ENCODE data around the gene UNC93A. TPM values are rescaled to one million over a fixed set of nuclear protein-coding genes. Genes with fewer than 3 reads are reported as not detected.
"Not testable (repeated sequence)": the region's sequence is repeated elsewhere in the genome, so short reads cannot be mapped to it uniquely, and the experiment has no call there.

The UNC93A gene
- total and polyA plus RNA-seq, 7 donors = not detected

GRCh38 chr6:167306401-167306998, 15.4 kb downstream of the UNC93A start:
- peaks cover 0 to 12% (median 6%) of the 10 kb centered on the region in 3 donors for H3K27me3 ChIP-seq (ENCODE audit: insufficient read depth in 3 of 3, low read length in 2 of 3)
- DNase-seq (no peak), ATAC-seq (no peak)
- H3K4me1 ChIP-seq = no peaks in the 10 kb centered on the region
- intact Hi-C loops (cut with DNase I) = no loop called here
- 75 to 83% (median 80%) methylated on average over 15 of the region's 15 CpGs for WGBS, 3 donors
- no peak overlapping the region for H3K4me3 ChIP-seq
- TF ChIP-seq CTCF (IDR thresholded peaks at IDR 0.05) = no peak
- H3K9me3 ChIP-seq = no peaks in the 10 kb centered on the region
- no peaks in the 10 kb centered on the region for H3K36me3 ChIP-seq (ENCODE audit: insufficient read depth in 1 of 2, low read depth in 1 of 2)
- H3K27ac ChIP-seq = no peak overlapping the region

GRCh38 chr6:167307342-167307955, 16.3 kb downstream of the UNC93A start:
- intact Hi-C loops (cut with DNase I) = no loop called here
- no peak for ATAC-seq
- Histone ChIP-seq H3K9me3 (no peaks in the 10 kb centered on the region), H3K36me3 (ENCODE audit: insufficient read depth in 1 of 2, low read depth in 1 of 2) (no peaks in the 10 kb centered on the region), H3K27ac (no peak overlapping the region), H3K4me1 (no peaks in the 10 kb centered on the region), H3K27me3 (ENCODE audit: insufficient read depth in 3 of 3, low read length in 2 of 3) (peaks cover 0 to 13% (median 6%) of the 10 kb centered on the region in 3 donors), H3K4me3 (no peak overlapping the region)
- TF ChIP-seq CTCF (IDR thresholded peaks at IDR 0.05) = no peak
- no peak for DNase-seq
- WGBS, 3 donors = 61 to 67% (median 63%) methylated on average over 20 of the region's 20 CpGs

- TF ChIP-seq CTCF (IDR thresholded peaks at IDR 0.05) = no peak
Measured at GRCh38 chr6:167308207-167308606, 17.1 kb downstream of the UNC93A start.

GRCh38 chr6:167309355-167310192, 18.5 kb downstream of the UNC93A start:
- DNase-seq; H3K36me3 ChIP-seq (ENCODE audit: insufficient read depth in 1 of 2, low read depth in 1 of 2); ATAC-seq; H3K9me3 ChIP-seq; H3K4me3 ChIP-seq; H3K4me1 ChIP-seq; intact Hi-C loops (cut with DNase I); H3K27ac ChIP-seq: not testable (repeated sequence)
- WGBS, 3 donors = 76 to 78% (median 77%) methylated on average over 12 to 17 of the region's 17 CpGs
- peaks cover 0 to 13% (median 3%) of the 10 kb centered on the region in 3 donors for H3K27me3 ChIP-seq (ENCODE audit: insufficient read depth in 3 of 3, low read length in 2 of 3)

More at GRCh38 chr6:167308207-167308606, 17.1 kb downstream of the UNC93A start:
- H3K9me3 ChIP-seq = no peaks in the 10 kb centered on the region
- H3K36me3 ChIP-seq (ENCODE audit: insufficient read depth in 1 of 2, low read depth in 1 of 2) = no peaks in the 10 kb centered on the region
- ATAC-seq (no peak), DNase-seq (no peak)
- H3K27ac ChIP-seq = no peak overlapping the region
- intact Hi-C loops (cut with DNase I) = no loop called here
- H3K4me1 ChIP-seq = no peaks in the 10 kb centered on the region
- no peak overlapping the region for H3K4me3 ChIP-seq
- H3K27me3 ChIP-seq (ENCODE audit: insufficient read depth in 3 of 3, low read length in 2 of 3) = peaks cover 0 to 13% (median 6%) of the 10 kb centered on the region in 3 donors
- 84 to 97% (median 85%) methylated on average over 4 to 5 of the region's 5 CpGs for WGBS, 3 donors

- Histone ChIP-seq H3K27ac (no peak overlapping the region), H3K36me3 (ENCODE audit: insufficient read depth in 1 of 2, low read depth in 1 of 2) (no peaks in the 10 kb centered on the region), H3K4me3 (no peak overlapping the region), H3K9me3 (no peaks in the 10 kb centered on the region), H3K4me1 (no peaks in the 10 kb centered on the region), H3K27me3 (ENCODE audit: insufficient read depth in 3 of 3, low read length in 2 of 3) (peaks cover 0 to 7% (median 0%) of the 10 kb centered on the region in 3 donors)
- TF ChIP-seq CTCF (IDR thresholded peaks at IDR 0.05) = no peak
- ATAC-seq (no peak), DNase-seq (no peak)
- intact Hi-C loops (cut with DNase I) = no loop called here
- WGBS, 3 donors = 52 to 74% (median 57%) methylated on average over 2 of the region's 2 CpGs
Measured at GRCh38 chr6:167311286-167311685, 20.2 kb downstream of the UNC93A start.

GRCh38 chr6:167311691-167312090, 20.6 kb downstream of the UNC93A start:
- DNase-seq; H3K27me3 ChIP-seq (ENCODE audit: insufficient read depth in 3 of 3, low read length in 2 of 3); H3K4me1 ChIP-seq; H3K4me3 ChIP-seq; H3K27ac ChIP-seq; ATAC-seq; H3K9me3 ChIP-seq; intact Hi-C loops (cut with DNase I); H3K36me3 ChIP-seq (ENCODE audit: insufficient read depth in 1 of 2, low read depth in 1 of 2): not testable (repeated sequence)
- WGBS, 3 donors = 58 to 68% (median 63%) methylated on average over 6 of the region's 6 CpGs
